Activated CD4-positive, CD25-positive, alpha-beta regulatory T cell treated with anti-CD3 and anti-CD28 coated beads, Interleukin-2, amount 50 U/mL, for 16 hours (primary cell): Measurements from ENCODE around the gene TRIP10.
"Not testable (repeated sequence)": the region's sequence is repeated elsewhere in the genome, so short reads cannot be mapped to it uniquely, and the experiment has no call there.

Experiments used
- DNase-seq: peaks from one replicate; pipeline ENCODE4 v3.0.0-alpha.2; 2020; ENCODE audit warnings: low read depth, low spot score

Gene TRIP10

GRCh38 chr19:6743714-6744380, 4.4 kb downstream of the TRIP10 start:
- DNase-seq: no peak

GRCh38 chr19:6744381-6745301, 5.2 kb downstream of the TRIP10 start:
- no peak for DNase-seq

GRCh38 chr19:6745965-6746364, 6.5 kb downstream of the TRIP10 start:
- no peak for DNase-seq

- not testable (repeated sequence) for DNase-seq
Observed at GRCh38 chr19:6748543-6748942, 9.1 kb downstream of the TRIP10 start.

- no peak for DNase-seq
Observed at GRCh38 chr19:6750062-6750461, 10.6 kb downstream of the TRIP10 start.

GRCh38 chr19:6751189-6751588, 11.7 kb downstream of the TRIP10 start:
- no peak for DNase-seq

- DNase-seq: no peak
Observed at GRCh38 chr19:6752256-6753177, 13.0 kb downstream of the TRIP10 start.

GRCh38 chr19:6753178-6754031, 13.9 kb downstream of the TRIP10 start:
- DNase-seq: peak; percentile 55

GRCh38 chr19:6754136-6754535, 14.7 kb downstream of the TRIP10 start:
- no peak for DNase-seq

GRCh38 chr19:6754653-6755463, 15.4 kb downstream of the TRIP10 start:
- no peak for DNase-seq

- no peak for DNase-seq
Observed at GRCh38 chr19:6760606-6761005, 21.1 kb downstream of the TRIP10 start.

GRCh38 chr19:6761053-6761676, 21.7 kb downstream of the TRIP10 start:
- DNase-seq: no peak

GRCh38 chr19:6762253-6762797, 22.8 kb downstream of the TRIP10 start:
- not testable (repeated sequence) for DNase-seq

- DNase-seq: no peak
Observed at GRCh38 chr19:6765738-6766356, 26.4 kb downstream of the TRIP10 start.

- no peak for DNase-seq
Observed at GRCh38 chr19:6766357-6767080, 27.0 kb downstream of the TRIP10 start.

- peak; percentile 14 for DNase-seq
Observed at GRCh38 chr19:6767081-6767356, 27.5 kb downstream of the TRIP10 start.

GRCh38 chr19:6767357-6768235, 28.1 kb downstream of the TRIP10 start, which contains the start of gene SH2D3A:
Gene SH2D3A (minus strand): TSS chr19:6767435. CDS start chr19:6763748, 3,687 bp downstream.
- DNase-seq: peak; percentile 83
